LoVo (cell line): Measurements from ENCODE around the gene MTERF4.
"Not testable (repeated sequence)": the region's sequence is repeated elsewhere in the genome, so short reads cannot be mapped to it uniquely, and the experiment has no call there.

Experiments
- DNase-seq: peaks from one replicate; pipeline ENCODE4 v3.0.0-alpha.2; 2016; ENCODE audit warnings: low spot score

The MTERF4 gene

DNA sequence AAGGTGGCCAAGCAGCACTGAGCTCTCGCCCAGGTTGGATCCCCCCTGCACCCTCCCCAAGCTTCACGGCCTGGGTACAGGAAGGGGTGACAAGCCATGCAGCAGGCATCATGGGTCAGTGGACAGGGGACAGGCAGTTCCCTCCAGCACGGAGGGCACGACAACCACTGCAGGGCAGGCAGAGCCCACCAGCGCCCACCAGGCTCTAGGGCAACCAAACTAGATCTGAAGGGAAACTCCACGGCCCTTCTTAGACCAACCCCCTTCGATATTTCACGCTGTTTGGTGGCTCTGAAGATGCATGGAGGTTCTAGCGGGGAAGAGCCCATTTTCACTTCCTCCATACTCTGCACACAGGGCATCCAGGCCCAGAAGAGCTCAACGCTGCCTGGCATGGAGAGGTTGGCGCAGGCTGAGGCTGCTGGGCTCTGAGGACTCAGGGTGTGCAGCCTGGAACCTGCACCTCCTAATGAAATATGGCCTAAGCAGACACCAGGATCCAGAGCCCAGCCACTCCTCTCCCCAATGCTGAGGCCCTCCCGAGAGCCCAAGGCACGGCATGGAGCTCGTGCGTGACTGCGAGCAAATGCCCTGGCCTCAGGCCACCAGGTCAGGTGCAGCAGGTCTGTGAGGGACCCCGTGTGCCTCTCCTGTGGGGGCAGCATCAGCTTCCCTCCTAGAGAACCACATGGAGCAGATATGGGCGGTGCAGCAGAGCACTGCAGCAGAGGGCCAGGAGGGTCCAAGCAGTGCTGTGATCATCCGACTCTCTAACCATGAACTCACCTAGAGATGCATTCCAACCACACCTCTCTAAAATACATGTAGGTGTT lies 8.7 kb upstream of the MTERF4 start:
- no peak for DNase-seq

DNA sequence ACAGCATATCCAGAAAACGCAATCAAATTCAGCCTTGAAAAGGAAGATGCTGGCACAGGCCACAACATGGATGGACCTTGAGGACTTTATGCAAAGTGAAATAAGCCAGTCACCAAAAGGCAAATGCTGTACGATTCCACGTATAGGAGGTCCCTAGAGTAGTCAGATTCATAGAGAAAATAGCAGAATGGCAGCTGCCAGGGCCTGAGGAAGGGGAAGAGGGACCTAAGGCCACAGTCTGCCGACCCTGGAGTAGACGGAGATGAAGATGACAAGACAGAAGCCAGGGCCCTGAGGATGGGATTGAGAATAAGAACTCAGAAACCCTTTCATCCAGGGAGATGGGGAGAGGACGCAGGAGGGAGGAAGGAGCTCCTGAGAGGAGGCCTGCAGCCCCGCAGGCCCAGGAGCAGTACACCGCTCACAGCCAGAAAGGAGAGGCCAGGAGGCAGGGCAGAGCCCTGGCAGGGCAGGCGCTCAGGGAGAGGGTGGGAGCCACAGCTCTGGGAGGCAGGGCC lies 8.1 kb upstream of the MTERF4 start:
- no peak for DNase-seq

DNA sequence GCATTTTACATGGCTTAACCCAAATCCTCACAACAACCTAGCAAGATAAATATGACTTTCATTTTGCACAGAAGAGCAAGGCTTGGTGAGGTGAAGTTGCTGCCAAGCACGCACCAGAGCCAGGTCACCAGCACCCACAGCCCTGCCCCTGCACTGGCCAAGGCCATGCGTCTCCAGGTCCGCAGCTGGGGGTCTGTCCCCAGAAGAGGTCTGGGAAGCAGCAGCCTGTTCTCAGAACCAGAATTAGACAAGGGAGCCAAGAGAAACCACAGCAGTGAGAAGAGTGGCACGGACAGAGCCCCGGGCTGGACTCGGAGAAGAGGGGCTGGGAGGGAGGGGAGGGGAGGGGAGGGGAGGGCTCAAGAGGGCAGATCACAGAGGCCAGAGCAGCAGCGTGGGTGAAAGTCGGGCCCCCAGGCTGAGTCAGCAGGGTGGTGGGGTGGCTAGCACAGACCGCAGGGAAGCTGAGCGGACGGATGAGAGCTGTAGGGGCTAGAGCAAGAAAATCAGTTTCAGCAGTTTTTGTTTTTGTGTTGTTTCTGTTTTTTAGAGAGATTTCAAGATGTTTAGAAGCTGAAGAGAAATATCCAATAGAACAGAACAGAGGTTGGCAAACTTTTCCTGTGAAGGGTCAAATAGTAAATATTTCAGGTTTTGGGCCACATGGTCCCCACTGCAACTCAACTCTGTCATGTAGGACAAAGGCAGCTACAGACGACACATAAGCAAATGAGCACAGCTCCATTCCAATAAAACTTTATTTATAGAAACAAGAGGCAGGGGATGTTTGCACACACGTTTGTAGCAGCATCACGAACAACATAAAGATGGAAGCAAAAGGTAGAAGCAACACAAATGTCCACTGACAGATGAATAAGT lies 7.4 kb upstream of the MTERF4 start:
- no peak for DNase-seq

DNA sequence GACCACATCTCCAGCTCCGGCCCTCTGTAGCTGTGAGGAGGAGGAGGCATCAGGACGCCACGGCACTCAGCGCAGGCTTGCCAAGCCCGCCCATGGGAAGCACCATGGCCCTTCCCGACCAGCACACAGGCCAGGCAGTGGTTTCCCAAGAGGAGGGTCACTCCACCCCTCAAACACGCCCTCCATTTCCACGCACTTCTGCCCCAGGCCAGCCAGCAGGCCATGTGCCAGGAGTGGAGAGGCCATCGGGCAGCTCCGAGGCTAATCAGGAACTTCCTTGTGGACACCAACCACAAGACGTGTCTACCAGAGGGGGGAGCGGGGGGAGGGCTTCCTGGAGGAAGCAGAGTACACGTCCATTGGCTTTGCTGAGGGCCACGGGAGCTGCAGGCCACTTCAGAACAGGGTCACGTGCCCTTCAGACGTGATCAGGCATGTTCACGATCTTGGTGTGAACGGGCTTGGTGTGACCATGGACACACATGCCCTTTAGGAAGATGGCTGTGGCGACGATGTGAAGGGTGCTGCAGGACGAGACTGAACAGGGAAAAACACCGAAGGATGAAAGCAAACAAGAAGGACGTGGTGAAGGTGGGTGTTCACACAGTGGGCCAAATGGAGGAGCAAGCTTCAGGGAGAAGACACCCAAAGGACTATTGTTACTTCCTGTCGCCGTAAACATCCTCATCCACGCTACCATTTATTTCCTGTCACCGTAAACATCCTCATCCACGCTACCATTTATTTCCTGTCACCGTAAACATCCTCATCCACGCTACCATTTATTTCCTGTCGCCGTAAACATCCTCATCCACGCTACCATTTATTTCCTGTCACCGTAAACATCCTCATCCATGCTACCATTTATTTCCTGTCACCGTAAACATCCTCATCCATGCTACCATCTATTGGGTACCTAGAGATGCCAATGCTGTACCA lies 6.5 kb upstream of the MTERF4 start:
- DNase-seq, result no peak

DNA sequence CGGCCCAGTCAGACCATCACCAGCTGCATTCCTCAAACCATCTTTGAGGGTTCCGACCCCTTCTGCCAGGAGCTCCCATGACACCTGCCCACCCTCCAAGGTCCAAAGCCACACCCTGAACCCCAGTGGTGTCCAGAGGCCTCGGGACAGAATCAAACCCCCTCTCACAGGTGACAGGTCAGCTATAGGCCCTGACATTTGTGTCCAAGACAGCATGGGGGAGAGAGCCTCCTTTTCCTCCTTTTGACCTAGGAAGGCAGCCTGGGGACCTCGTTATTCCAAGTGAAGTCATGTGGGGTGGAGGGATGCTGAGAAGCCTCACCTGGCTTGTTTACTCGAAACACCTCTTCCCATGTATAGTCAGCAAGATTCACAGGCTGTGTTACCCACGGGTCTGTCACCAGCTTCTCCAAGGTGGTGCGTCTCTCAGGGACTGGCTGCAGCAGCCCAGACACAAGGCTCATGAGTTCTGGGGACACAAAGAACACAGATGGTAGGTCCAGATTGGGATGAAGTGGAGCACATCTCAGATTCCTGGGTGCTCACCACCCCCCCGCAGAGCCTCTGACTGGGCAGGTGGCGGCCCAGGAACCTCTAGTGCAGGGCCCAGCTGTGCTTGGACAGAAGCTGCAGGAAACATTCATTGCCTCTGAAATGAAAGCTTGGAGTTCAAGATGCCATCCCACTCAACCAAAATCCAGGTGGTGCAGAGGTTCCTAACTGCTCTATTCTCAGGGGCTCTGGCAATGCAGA lies 5.1 kb upstream of the MTERF4 start:
- no peak for DNase-seq

DNA sequence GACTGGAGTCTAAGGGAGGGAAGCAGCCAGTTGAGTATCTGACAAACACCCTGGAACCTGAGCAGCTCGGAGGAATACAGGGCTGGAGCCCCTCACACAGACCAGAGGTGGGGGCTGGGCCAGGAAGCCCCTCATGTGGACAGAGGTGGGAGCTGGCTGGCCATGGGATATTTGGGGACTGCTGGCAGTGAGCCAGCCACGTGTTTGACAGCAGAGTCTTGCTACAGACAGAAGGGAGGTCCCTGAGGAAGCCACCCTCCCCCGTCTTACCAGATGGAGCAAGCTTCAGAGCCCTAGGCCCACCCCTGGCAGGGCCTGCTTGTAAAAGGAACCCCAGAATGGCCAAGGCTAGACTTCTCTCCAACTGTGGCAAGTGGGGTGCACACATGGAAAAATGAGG lies 3.6 kb upstream of the MTERF4 start:
- no peak for DNase-seq

DNA sequence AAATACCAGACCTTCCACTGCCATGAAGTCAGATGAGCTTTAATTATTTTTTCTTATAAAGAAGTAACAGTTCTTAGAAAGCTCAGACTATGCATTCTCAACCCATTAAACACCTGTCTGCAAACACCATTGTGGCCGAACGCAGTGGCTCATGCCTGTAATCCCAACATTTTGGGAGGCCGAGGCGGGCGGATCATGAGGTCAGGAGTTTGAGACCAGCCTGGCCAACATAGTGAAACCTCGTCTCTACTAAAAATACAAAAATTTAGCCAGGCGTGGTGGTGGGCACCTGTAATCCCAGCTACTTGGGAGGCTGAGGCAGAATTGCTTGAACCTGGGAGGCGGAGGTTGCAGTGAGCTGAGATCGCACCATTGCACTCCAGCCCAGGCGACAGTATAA lies 2.5 kb upstream of the MTERF4 start:
- DNase-seq, result not testable (repeated sequence)

DNA sequence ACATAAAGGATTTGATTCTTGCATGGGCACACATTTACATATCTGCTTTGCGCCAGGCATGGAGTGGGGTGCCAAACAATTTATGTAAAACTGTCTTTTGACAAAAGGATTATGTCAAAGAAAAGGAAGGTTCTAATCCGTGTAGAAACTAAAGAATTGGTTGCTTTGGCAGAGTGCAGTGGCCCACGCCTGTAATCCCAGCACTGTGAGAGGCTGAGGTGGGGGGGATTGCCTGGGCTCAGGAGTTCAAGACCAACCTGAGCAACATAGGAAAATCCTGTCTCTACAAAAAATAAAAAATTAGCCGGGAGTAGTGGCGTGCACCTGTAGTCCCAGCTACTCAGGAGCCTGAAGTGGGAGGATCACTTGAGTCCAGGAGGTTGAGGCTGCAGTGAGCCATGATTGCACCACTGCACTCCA lies 1.1 kb upstream of the MTERF4 start:
- no peak for DNase-seq

DNA sequence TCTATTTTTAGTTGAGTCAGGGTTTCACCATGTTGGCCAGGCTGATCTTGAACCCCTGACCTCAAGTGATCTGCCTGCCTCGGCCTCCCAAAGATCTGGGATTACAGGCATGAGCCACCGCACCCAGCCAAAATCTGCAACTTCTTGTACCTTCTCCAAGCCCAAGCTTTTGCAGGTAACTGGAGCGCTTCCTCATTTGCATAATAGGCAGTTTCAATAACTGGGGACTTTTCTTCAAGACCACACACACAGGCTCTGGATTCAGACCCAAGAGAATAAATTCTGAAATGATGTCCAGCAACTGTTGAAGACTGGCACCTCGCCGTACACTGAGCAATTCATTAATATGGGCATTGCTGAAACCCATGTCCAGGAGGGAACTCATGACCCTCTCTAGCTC lies 2.8 kb downstream of the MTERF4 start:
- no peak for DNase-seq

DNA sequence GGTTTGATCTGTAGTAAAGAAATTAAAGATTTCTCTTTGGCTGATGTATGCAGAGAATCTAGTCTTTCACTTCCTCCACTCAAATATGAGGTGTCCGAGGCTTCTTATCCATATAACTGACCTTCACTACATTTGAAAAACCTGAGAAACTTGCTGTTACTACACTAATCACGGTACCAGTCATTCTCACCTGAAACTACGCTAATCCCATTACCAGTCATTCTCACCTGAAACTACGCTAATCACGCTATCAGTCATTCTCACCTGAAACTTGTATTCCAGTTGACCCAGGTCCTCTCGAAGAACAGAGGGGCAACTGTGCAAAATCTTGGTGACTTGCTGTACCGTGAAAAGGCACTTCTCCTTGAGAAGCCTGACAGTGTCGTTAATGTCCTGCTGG lies 5.1 kb downstream of the MTERF4 start:
- DNase-seq, result no peak

DNA sequence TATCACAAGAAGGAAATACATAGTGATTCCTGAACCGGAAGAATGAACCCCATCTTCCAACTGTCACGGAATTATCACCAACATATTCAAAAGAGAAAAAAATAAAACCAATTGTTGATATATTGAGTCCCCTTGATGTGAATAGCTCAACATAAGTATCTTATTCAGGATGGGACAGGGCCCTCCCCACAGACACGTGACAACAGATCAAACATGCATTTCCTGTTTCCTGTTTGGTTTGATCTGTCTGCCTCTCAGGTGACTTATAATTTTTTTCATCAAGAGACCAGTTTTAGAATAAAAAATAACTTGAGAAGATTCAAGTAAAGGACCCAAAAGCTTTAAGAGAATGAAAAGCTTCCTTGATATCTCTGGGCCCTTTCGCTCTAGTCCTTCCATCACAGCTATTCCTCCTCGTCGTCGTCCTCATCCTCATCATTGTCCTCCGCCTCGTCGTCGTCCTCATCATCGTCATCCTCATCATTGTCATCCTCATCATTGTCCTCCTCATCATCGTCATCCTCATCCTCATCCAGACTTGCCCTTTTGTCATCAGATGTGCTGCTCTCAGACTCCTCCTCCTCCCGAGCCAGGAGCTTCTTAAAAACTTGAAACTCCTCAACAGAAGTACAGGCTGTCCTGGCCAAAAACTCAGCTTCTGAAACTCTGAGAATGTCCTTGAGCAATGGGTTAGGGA lies 6.3 kb downstream of the MTERF4 start:
- DNase-seq, result no peak

DNA sequence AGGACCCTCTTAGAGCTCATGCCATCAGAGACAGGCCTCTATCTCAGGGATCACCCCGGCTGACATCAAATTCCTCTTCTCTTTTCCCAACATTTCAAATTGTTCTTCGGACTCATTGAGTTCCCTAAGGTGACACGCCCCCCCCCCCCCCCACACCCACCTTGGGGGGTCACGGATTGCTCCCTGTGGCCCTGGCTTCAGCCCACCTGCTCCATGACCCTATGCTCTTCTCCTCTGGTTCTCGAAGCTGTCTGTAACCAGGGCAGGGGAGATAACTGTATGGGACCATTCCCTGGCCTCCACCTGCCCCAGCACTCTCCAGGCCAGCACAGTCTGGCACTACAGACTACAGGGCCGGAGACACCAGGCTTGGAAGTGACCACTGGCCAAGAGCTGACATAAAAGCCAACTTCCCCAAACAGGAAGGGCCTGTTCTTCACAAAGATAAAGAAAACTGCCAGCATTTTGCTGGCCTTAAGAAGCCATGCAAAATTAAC lies 7.1 kb downstream of the MTERF4 start:
- DNase-seq, result no peak

DNA sequence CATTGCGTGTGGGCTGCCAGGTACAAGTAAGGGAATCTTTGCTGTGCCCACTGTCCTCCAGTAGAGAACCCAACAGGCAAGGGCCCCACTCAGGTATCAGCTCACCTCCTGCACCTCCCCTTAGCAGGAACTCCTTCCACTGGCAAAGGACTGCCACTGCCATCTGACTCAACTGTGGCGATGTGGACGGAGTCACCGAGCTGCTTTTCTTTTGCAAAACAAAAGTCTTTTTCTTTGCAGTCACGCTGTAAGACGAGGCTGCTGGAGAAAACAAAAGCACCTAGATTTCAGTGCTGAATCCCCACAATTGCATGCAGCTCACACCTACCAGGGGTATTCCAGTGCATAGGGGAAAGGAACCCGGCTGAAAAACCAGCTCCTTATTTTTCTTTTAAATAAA lies 7.9 kb downstream of the MTERF4 start:
- DNase-seq, result no peak

DNA sequence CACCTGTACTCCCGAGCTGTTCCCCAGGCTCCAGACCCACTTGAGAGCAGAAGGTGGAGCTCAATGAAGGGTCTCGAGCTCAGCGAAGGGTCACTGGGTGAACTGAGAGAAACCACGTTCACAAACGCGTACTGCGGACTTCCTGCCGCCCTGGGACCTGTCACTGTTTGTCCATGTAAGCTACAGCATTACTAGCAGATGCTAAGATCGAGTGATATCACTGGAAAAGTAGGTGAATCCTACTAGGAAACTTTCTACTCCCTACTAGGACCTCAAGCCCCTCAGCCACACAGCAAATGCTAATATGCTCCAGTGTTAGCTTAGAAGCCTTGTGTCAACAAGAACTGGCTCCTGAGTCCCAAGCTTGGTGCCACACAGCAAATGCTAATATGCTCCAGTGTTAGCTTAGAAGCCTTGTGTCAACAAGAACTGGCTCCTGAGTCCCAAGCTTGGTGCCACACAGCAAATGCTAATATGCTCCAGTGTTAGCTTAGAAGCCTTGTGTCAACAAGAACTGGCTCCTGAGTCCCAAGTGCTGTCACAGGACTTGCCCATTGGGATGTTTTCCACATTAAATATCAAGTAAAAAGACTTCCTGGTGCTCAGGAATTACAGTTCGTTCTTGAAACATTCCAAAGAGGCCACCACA lies 8.8 kb downstream of the MTERF4 start:
- not testable (repeated sequence) for DNase-seq

DNA sequence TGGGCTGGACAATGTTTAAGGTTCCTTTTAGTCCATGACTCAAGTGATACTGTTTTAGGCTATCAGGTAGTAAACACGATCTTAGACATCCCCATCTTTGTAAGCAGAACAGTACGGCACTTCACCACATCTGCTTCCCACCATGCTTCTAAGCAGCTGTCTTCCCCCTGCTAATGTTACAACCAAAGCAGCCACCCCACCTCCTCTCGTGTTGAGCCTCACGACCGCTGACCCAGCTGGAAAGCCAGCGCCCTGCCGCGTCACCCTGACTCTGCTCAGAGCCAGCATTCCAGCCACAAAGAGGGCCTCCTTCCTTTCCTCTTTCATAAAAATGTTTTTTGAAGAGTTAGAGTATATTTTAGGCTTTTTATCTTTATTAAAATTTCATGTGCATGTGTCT lies 9.4 kb downstream of the MTERF4 start:
- DNase-seq, result no peak

DNA sequence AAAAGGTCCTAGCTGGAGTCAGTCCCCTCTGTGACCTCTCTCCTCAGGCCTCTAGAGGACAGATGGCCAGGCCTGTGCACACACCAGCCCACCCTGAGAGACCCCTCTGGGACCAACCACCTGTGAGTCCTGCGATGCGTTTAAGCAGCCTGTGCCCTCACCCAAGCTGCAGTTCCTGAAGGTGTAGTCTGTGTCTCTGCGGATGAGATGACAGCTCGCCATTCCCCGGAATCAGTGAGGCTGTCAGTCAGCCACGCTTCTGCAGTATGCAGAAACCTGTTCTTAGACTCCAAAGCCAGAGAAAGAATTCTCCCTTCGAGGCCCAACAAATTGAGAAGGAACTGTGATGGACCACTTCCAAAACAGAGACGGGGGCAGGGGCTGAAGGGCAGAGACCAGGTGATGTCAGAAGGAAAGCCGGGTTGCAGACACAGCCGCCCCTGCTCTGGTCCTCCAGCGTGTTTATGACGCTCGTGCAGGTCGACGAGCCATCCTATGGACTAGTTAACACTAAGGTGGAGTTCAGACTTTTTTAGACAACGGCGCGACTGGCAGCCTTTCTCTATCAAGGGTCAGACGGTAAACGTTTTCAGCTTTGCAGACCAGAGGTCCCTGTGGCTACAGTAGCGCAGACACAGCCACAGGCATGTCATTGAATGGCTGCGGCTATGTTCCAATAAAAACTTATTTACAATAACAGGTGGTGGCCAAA lies 10.2 kb downstream of the MTERF4 start:
- DNase-seq, result no peak

DNA sequence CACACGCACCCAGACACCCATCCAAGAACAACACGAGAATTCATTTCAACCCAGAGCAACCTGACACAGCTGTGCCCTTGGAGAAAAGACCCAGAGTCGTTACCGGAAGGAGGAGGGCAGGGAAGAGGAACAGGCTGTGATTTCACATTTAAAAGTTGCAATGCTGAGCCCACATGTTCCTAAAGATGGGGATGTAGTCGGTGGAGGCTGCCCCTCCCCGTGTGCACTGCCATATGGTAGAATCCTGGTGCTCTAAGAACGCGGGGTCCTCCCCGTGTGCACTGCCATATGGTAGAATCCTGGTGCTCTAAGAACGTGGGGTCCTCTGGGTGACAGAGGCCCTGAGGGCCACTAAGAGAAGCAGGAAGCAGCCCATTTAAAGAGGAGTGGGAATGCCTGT lies 10.9 kb downstream of the MTERF4 start:
- no peak for DNase-seq

DNA sequence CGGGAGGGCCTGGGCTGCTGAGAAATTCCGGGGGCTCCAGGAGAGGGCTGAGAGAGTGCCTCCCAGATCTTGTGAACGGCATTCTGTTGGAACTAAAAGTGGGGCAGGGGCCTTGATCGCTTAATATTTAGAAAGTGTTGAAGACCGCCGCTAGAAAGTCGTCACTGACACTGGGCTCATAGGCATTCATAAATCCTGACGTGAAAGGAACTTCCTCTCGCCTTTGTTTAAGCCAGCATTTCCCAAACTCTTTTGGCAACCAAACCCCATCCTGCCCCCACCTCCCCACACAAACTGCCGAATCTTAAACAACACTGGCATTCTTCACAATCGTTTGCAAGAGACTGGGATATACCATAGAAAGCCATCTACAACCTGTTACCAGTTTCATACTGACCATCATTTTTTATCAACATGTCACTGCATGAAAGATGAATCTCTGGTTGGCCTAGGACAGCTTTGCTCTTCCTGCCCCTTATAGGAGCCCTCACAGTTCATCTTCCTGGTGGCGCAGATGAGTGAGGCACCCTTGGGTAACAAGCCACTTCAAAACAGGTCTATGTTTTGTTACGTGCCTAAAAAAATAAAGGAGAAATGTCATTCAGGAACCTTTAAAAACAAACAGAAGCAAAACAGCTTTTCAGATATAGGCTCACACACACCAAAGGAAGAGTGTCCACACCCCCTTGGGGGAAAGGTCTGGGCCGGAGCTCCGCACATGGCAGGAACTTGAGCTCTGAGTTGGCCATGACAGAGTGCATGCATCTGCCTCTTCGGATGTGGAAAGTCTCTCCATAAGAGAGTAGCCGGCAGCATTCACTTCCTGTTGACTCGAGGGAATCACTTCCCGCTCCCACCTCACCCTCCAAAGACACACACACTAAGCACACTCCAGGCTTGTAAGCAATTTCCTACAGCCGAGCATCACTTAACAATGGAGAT lies 13.0 kb downstream of the MTERF4 start:
- no peak for DNase-seq
